Hematopoietic multipotent progenitor cell treated with erythropoietin and hydrocortisone succinate and interleukin-3 and kit ligand, for 17 days (in vitro differentiated cells): ENCODE measurements around the gene ROR1.

Experiments used
- DNase-seq: peaks from one replicate; pipeline ENCODE4 v3.0.0-alpha.2; 2015; ENCODE audit warnings: low spot score

ROR1 gene

GRCh38 chr1:63883494-63884235 is 109.8 kb downstream of the ROR1 start:
- DNase-seq, result no peak

GRCh38 chr1:63884486-63884885 is 110.7 kb downstream of the ROR1 start:
- DNase-seq, result no peak

GRCh38 chr1:63885899-63886298 is 112.1 kb downstream of the ROR1 start:
- DNase-seq, result no peak

GRCh38 chr1:63886340-63886739 is 112.5 kb downstream of the ROR1 start:
- no peak for DNase-seq

- DNase-seq, result no peak
Observed at GRCh38 chr1:63887809-63888208, 114.0 kb downstream of the ROR1 start.

- DNase-seq, result no peak
Observed at GRCh38 chr1:63888984-63889383, 115.2 kb downstream of the ROR1 start.

GRCh38 chr1:63890468-63890867 is 116.7 kb downstream of the ROR1 start:
- no peak for DNase-seq

GRCh38 chr1:63891060-63891690 is 117.4 kb downstream of the ROR1 start:
- DNase-seq, result no peak

- no peak for DNase-seq
Observed at GRCh38 chr1:63892632-63893395, 119.0 kb downstream of the ROR1 start.

- DNase-seq, result no peak
Observed at GRCh38 chr1:63893976-63894375, 120.2 kb downstream of the ROR1 start.

- DNase-seq, result no peak
Observed at GRCh38 chr1:63894627-63895265, 120.9 kb downstream of the ROR1 start.

GRCh38 chr1:63896755-63897154 is 122.9 kb downstream of the ROR1 start:
- no peak for DNase-seq

- DNase-seq, result no peak
Observed at GRCh38 chr1:63898428-63899196, 124.8 kb downstream of the ROR1 start.

GRCh38 chr1:63901094-63901493 is 127.3 kb downstream of the ROR1 start:
- no peak for DNase-seq

- DNase-seq, result no peak
Observed at GRCh38 chr1:63902844-63903589, 129.2 kb downstream of the ROR1 start.

GRCh38 chr1:63903947-63904610 is 130.3 kb downstream of the ROR1 start:
- no peak for DNase-seq

- no peak for DNase-seq
Observed at GRCh38 chr1:63904826-63905225, 131.0 kb downstream of the ROR1 start.

- DNase-seq, result no peak
Observed at GRCh38 chr1:63906047-63906704, 132.4 kb downstream of the ROR1 start.

GRCh38 chr1:63907051-63907450 is 133.2 kb downstream of the ROR1 start:
- no peak for DNase-seq

GRCh38 chr1:63908016-63908415 is 134.2 kb downstream of the ROR1 start:
- no peak for DNase-seq
